ENCODE results near the gene TRAPPC2L. TPM values are rescaled to one million over a fixed set of nuclear protein-coding genes. Genes with fewer than 3 reads are reported as not detected.

The TRAPPC2L gene
- total and polyA plus RNA-seq, 2 of the 13 experiments (the other 11 are each of a cell fraction or from before 2014, with no cell fraction given), result 96.3 to 107 TPM

DNA sequence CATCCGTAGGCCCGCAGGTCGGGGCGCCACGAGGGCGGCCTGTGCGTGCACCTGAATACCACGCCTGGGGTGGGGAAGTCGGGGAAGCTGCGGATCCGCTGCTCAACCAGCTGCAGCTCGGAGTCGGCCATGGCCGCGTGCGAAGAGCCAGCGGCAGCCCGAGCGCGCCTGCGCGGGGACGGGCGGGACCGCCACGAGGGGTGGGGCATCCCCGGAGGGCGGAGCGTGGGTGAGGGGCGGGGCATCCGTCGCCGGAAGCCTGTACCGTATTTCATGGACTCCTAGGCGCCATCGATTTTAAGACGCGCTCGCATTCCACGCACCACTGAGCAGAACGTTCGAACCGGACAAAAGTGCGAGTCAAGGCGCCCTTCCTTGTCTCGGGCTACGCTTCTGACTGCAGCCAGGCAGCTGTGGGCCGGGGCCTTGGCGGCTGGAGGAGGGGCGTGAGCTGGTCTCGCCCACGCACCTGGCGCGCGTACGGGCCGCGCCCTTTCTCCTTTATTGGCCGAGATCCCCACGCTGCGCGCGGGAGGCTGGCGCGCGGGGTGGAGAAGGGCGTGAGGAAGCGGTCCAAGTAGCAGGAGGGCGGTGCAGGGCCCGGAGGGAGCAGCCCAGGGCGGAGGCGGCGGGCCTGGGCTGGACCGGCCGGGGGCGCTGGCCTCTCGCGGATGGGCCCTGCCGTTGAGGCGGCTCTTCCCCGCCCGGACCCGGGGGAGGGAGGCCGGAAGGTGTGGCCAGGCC lies 45.0 kb upstream of the TRAPPC2L start, which contains the start of gene APRT (continued):
- TF ChIP-seq, protein P1, sequence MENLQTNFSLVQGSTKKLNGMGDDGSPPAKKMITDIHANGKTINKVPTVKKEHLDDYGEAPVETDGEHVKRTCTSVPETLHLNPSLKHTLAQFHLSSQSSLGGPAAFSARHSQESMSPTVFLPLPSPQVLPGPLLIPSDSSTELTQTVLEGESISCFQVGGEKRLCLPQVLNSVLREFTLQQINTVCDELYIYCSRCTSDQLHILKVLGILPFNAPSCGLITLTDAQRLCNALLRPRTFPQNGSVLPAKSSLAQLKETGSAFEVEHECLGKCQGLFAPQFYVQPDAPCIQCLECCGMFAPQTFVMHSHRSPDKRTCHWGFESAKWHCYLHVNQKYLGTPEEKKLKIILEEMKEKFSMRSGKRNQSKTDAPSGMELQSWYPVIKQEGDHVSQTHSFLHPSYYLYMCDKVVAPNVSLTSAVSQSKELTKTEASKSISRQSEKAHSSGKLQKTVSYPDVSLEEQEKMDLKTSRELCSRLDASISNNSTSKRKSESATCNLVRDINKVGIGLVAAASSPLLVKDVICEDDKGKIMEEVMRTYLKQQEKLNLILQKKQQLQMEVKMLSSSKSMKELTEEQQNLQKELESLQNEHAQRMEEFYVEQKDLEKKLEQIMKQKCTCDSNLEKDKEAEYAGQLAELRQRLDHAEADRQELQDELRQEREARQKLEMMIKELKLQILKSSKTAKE (CRISPR knock-in tag; IDR thresholded peaks at IDR 0.05; ENCODE audit: borderline replicate concordance), result peak; percentile 46; the same call in 1 of the 2 replicates
- TF ChIP-seq SPEN (CRISPR knock-in tag; IDR thresholded peaks at IDR 0.05; ENCODE audit: low read depth), result peak; percentile 91
- peak; percentile 76 for TF ChIP-seq KDM2A (CRISPR knock-in tag; IDR thresholded peaks at IDR 0.05; ENCODE audit: borderline replicate concordance, low read depth)
- TF ChIP-seq, protein P2, sequence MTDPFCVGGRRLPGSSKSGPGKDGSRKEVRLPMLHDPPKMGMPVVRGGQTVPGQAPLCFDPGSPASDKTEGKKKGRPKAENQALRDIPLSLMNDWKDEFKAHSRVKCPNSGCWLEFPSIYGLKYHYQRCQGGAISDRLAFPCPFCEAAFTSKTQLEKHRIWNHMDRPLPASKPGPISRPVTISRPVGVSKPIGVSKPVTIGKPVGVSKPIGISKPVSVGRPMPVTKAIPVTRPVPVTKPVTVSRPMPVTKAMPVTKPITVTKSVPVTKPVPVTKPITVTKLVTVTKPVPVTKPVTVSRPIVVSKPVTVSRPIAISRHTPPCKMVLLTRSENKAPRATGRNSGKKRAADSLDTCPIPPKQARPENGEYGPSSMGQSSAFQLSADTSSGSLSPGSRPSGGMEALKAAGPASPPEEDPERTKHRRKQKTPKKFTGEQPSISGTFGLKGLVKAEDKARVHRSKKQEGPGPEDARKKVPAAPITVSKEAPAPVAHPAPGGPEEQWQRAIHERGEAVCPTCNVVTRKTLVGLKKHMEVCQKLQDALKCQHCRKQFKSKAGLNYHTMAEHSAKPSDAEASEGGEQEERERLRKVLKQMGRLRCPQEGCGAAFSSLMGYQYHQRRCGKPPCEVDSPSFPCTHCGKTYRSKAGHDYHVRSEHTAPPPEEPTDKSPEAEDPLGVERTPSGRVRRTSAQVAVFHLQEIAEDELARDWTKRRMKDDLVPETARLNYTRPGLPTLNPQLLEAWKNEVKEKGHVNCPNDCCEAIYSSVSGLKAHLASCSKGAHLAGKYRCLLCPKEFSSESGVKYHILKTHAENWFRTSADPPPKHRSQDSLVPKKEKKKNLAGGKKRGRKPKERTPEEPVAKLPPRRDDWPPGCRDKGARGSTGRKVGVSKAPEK (CRISPR knock-in tag; IDR thresholded peaks at IDR 0.05; ENCODE audit: borderline replicate concordance), result no peak
- TF ChIP-seq ZNF441 (CRISPR knock-in tag; IDR thresholded peaks at IDR 0.05; ENCODE audit: borderline replicate concordance), result peak; percentile 91; the same call in 1 of the 2 replicates
- TF ChIP-seq ZSCAN9 (CRISPR knock-in tag; IDR thresholded peaks at IDR 0.05; ENCODE audit: borderline replicate concordance), result peak; percentile 88; the same call in 1 of the 2 replicates
- TF ChIP-seq, protein P3, sequence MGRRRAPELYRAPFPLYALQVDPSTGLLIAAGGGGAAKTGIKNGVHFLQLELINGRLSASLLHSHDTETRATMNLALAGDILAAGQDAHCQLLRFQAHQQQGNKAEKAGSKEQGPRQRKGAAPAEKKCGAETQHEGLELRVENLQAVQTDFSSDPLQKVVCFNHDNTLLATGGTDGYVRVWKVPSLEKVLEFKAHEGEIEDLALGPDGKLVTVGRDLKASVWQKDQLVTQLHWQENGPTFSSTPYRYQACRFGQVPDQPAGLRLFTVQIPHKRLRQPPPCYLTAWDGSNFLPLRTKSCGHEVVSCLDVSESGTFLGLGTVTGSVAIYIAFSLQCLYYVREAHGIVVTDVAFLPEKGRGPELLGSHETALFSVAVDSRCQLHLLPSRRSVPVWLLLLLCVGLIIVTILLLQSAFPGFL (CRISPR knock-in tag; IDR thresholded peaks at IDR 0.05), result no peak
- peak; percentile 82; the same call in 1 of the 2 replicates for TF ChIP-seq KLF12 (CRISPR knock-in tag; IDR thresholded peaks at IDR 0.05; ENCODE audit: borderline replicate concordance)
- TF ChIP-seq ZSCAN12 (CRISPR knock-in tag; IDR thresholded peaks at IDR 0.05), result 0 out of 2 replicates have a peak, but pooled peaks have one; percentile 23
- TF ChIP-seq ZBTB20 (CRISPR knock-in tag; IDR thresholded peaks at IDR 0.05; ENCODE audit: borderline replicate concordance, low read depth), result peak; percentile 10; the same call in 1 of the 2 replicates
- no peak for TF ChIP-seq TEAD2 (CRISPR knock-in tag; IDR thresholded peaks at IDR 0.05)
- TF ChIP-seq, protein P4, sequence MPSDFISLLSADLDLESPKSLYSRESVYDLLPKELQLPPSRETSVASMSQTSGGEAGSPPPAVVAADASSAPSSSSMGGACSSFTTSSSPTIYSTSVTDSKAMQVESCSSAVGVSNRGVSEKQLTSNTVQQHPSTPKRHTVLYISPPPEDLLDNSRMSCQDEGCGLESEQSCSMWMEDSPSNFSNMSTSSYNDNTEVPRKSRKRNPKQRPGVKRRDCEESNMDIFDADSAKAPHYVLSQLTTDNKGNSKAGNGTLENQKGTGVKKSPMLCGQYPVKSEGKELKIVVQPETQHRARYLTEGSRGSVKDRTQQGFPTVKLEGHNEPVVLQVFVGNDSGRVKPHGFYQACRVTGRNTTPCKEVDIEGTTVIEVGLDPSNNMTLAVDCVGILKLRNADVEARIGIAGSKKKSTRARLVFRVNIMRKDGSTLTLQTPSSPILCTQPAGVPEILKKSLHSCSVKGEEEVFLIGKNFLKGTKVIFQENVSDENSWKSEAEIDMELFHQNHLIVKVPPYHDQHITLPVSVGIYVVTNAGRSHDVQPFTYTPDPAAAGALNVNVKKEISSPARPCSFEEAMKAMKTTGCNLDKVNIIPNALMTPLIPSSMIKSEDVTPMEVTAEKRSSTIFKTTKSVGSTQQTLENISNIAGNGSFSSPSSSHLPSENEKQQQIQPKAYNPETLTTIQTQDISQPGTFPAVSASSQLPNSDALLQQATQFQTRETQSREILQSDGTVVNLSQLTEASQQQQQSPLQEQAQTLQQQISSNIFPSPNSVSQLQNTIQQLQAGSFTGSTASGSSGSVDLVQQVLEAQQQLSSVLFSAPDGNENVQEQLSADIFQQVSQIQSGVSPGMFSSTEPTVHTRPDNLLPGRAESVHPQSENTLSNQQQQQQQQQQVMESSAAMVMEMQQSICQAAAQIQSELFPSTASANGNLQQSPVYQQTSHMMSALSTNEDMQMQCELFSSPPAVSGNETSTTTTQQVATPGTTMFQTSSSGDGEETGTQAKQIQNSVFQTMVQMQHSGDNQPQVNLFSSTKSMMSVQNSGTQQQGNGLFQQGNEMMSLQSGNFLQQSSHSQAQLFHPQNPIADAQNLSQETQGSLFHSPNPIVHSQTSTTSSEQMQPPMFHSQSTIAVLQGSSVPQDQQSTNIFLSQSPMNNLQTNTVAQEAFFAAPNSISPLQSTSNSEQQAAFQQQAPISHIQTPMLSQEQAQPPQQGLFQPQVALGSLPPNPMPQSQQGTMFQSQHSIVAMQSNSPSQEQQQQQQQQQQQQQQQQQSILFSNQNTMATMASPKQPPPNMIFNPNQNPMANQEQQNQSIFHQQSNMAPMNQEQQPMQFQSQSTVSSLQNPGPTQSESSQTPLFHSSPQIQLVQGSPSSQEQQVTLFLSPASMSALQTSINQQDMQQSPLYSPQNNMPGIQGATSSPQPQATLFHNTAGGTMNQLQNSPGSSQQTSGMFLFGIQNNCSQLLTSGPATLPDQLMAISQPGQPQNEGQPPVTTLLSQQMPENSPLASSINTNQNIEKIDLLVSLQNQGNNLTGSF (CRISPR knock-in tag; IDR thresholded peaks at IDR 0.05), result peak; percentile 6; the same call in 1 of the 2 replicates

Measured in HepG2 (cell line).